Skin epidermis (tissue), 12 donors: ENCODE data around the gene PLD6.
"Not testable (repeated sequence)": the region's sequence is repeated elsewhere in the genome, so short reads cannot be mapped to it uniquely, and the experiment has no call there.

Experiments
- H3K27ac ChIP-seq, 21 experiments: fragments of 200-600 bp; sonication (generic) in 11 of 21; one replicate each; pipeline ENCODE4 v1.5.0; 2020; ENCODE audit warnings: mild to moderate bottlenecking in 3 of 21, inconsistent platforms in 2 of 21, moderate library complexity in 2 of 21
- H3K4me3 ChIP-seq, 7 experiments: fragments of 200-600 bp; sonication (generic) in 2 of 7; one replicate each; pipeline ENCODE4 v1.5.0; 2020; ENCODE audit warnings: inconsistent platforms in 2 of 7, mild to moderate bottlenecking in 2 of 7, moderate library complexity in 1 of 7

Gene PLD6

GRCh38 chr17:17206124-17206912 lies at the start of gene PLD6:
Gene PLD6 (minus strand): TSS chr17:17206333. CDS start chr17:17206286, 47 bp downstream.
- Histone ChIP-seq H3K4me3 (peak within 1 kb of the TSS; percentile 20 to 62 (median 50)), H3K27ac (peak within 1 kb of the TSS in 19 of 21 experiments; percentile 26 to 85 (median 69))

GRCh38 chr17:17255689-17256088 lies 49.6 kb upstream of the PLD6 start:
- not testable (repeated sequence) for H3K4me3 ChIP-seq, H3K27ac ChIP-seq

- Histone ChIP-seq H3K4me3 (no peak overlapping the region), H3K27ac (no peak overlapping the region)
These were observed 47.9 kb upstream of the PLD6 start for GRCh38 chr17:17254036-17254435.

- H3K27ac ChIP-seq, result no peak overlapping the region
- no peak overlapping the region for H3K4me3 ChIP-seq
These were observed 47.3 kb upstream of the PLD6 start for GRCh38 chr17:17253406-17253805.

- H3K4me3 ChIP-seq, result no peak overlapping the region
- H3K27ac ChIP-seq, result no peak overlapping the region
These were observed 46.1 kb upstream of the PLD6 start for GRCh38 chr17:17252149-17252661.

GRCh38 chr17:17246879-17247278 lies 40.7 kb upstream of the PLD6 start:
- Histone ChIP-seq H3K4me3 (no peak overlapping the region), H3K27ac (no peak overlapping the region)

- Histone ChIP-seq H3K27ac (no peak overlapping the region), H3K4me3 (no peak overlapping the region)
These were observed 37.0 kb upstream of the PLD6 start for GRCh38 chr17:17243163-17243562.

GRCh38 chr17:17242246-17242645 lies 36.1 kb upstream of the PLD6 start:
- Histone ChIP-seq H3K27ac (no peak overlapping the region), H3K4me3 (no peak overlapping the region)

GRCh38 chr17:17241656-17242055 lies 35.5 kb upstream of the PLD6 start:
- H3K27ac ChIP-seq, result no peak overlapping the region
- H3K4me3 ChIP-seq, result no peak overlapping the region

GRCh38 chr17:17239832-17240231 lies 33.7 kb upstream of the PLD6 start:
- no peak overlapping the region for H3K4me3 ChIP-seq
- no peak overlapping the region for H3K27ac ChIP-seq

GRCh38 chr17:17237026-17237799 lies 31.1 kb upstream of the PLD6 start, which contains the start of gene FLCN:
Gene FLCN (minus strand): TSS chr17:17237168. CDS start chr17:17228137, 9,031 bp downstream.
- peak within 1 kb of the TSS; percentile 87 to 100 (median 94) for H3K4me3 ChIP-seq
- peak within 1 kb of the TSS; percentile 88 to 100 (median 99) for H3K27ac ChIP-seq

- Histone ChIP-seq H3K27ac (peak overlapping the region; percentile 88 to 100 (median 99)), H3K4me3 (peak overlapping the region; percentile 87 to 100 (median 94))
These were observed 30.3 kb upstream of the PLD6 start for GRCh38 chr17:17236295-17237025.

- peak overlapping the region in 14 of 21 experiments; percentile 97 to 100 (median 99) for H3K27ac ChIP-seq
- peak overlapping the region; percentile 87 to 100 (median 94) for H3K4me3 ChIP-seq
These were observed 29.4 kb upstream of the PLD6 start for GRCh38 chr17:17235212-17236174.

GRCh38 chr17:17232303-17232621 lies 26.1 kb upstream of the PLD6 start:
- Histone ChIP-seq H3K4me3 (no peak overlapping the region), H3K27ac (no peak overlapping the region)

- Histone ChIP-seq H3K4me3 (no peak overlapping the region), H3K27ac (no peak overlapping the region)
These were observed 25.6 kb upstream of the PLD6 start for GRCh38 chr17:17231621-17232302.

- Histone ChIP-seq H3K27ac (no peak overlapping the region), H3K4me3 (no peak overlapping the region)
These were observed 23.6 kb upstream of the PLD6 start for GRCh38 chr17:17229416-17230384.
